Suprapubic skin (tissue), 4 donors: ENCODE data around the gene RBMS3. TPM values are rescaled to one million over a fixed set of nuclear protein-coding genes. Genes with fewer than 3 reads are reported as not detected.

Experiments
- DNase-seq, 2 donors: peaks; one replicate each; pipeline ENCODE4 v3.0.0-alpha.2; 2019; ENCODE audit warnings: low spot score in 2 of 2
- H3K27ac ChIP-seq: fragments of 200-600 bp; sonication (generic); one replicate; pipeline ENCODE4 v1.5.1; 2019
- H3K27me3 ChIP-seq: fragments of 200-600 bp; sonication (generic); one replicate; pipeline ENCODE4 v1.5.1; 2019
- H3K36me3 ChIP-seq: fragments of 200-600 bp; sonication (generic); one replicate; pipeline ENCODE4 v1.5.1; 2019
- H3K4me1 ChIP-seq: fragments of 200-600 bp; sonication (generic); one replicate; pipeline ENCODE4 v1.5.1; 2019
- H3K4me3 ChIP-seq: fragments of 200-600 bp; sonication (generic); one replicate; pipeline ENCODE4 v1.5.1; 2019; ENCODE audit warnings: mild to moderate bottlenecking
- H3K9me3 ChIP-seq: fragments of 200-600 bp; sonication (generic); one replicate; pipeline ENCODE4 v1.5.1; 2019
- CTCF ChIP-seq, 2 donors: fragments of 200-600 bp in 1 of 2; fragments of 450-650 bp in 1 of 2; sonication (generic) in 1 of 2; IDR thresholded peaks; one replicate each; pipeline ENCODE4 v1.5.1; 2016 to 2019; ENCODE audit warnings: antibody characterized with exemption in 2 of 2, mild to moderate bottlenecking in 1 of 2, moderate library complexity in 1 of 2
- EP300 ChIP-seq: sonication (generic); formaldehyde crosslinking; IDR thresholded peaks from one replicate; pipeline ENCODE4 v1.6.1; 2017; ENCODE audit warnings: antibody characterized with exemption
- POLR2A ChIP-seq, 2 donors: fragments of 450-650 bp; IDR thresholded peaks; one replicate each; pipeline ENCODE4 v1.6.1; 2017; ENCODE audit warnings: antibody characterized with exemption in 2 of 2, mild to moderate bottlenecking in 2 of 2, moderate library complexity in 2 of 2
- POLR2AphosphoS5 ChIP-seq, 3 donors: sonication (generic); formaldehyde crosslinking; IDR thresholded peaks; one replicate each; pipeline ENCODE4 v1.6.1; 2017; ENCODE audit warnings: antibody characterized with exemption in 3 of 3
- WGBS: methylation state at CpG from one replicate; pipeline ENCODE4 v1.1.5; 2018; 5-methylcytosine and 5-hydroxymethylcytosine counted together
- total RNA-seq, 4 donors: library from RNA; depleted of rRNA; stranded (reverse); fragments of >200 nt; gene quantifications; one replicate each; pipeline ENCODE4 v1.1.0, GENCODE V29; 2016

The RBMS3 gene
- total RNA-seq, 4 donors from 2014 or later, result 7.7 to 23.4 (median 11.9) TPM

GRCh38 chr3:29525254-29525881 lies 244.5 kb downstream of the RBMS3 start:
- TF ChIP-seq POLR2AphosphoS5 (IDR thresholded peaks at IDR 0.05) (peak in 2 of 3 donors; percentile 35 to 76), EP300 (no peak), POLR2A (IDR thresholded peaks at IDR 0.05) (no peak), CTCF (IDR thresholded peaks at IDR 0.05) (no peak)
- Histone ChIP-seq H3K27ac (peak overlapping the region; percentile 51), H3K4me1 (peaks cover 16% of the 10 kb centered on the region), H3K36me3 (no peaks in the 10 kb centered on the region), H3K9me3 (no peaks in the 10 kb centered on the region), H3K27me3 (no peaks in the 10 kb centered on the region), H3K4me3 (no peak overlapping the region)
- peak; percentile 75 to 83 for DNase-seq
- WGBS, result 34% methylated on average over 1 of the region's 1 CpG

GRCh38 chr3:29527246-29527645 lies 246.4 kb downstream of the RBMS3 start:
- no peak overlapping the region for H3K4me3 ChIP-seq
- TF ChIP-seq POLR2A (IDR thresholded peaks at IDR 0.05), result no peak
- no peak for TF ChIP-seq EP300
- TF ChIP-seq POLR2AphosphoS5 (IDR thresholded peaks at IDR 0.05), result no peak
- TF ChIP-seq CTCF (IDR thresholded peaks at IDR 0.05), result no peak
- H3K27ac ChIP-seq, result no peak overlapping the region
- H3K36me3 ChIP-seq, result no peaks in the 10 kb centered on the region
- H3K9me3 ChIP-seq, result no peaks in the 10 kb centered on the region
- DNase-seq, result no peak
- H3K27me3 ChIP-seq, result no peaks in the 10 kb centered on the region
- WGBS, result 71% methylated on average over 1 of the region's 1 CpG
- H3K4me1 ChIP-seq, result peaks cover 16% of the 10 kb centered on the region

- TF ChIP-seq POLR2AphosphoS5 (IDR thresholded peaks at IDR 0.05), result no peak
- DNase-seq, result no peak
- H3K9me3 ChIP-seq, result no peaks in the 10 kb centered on the region
- no peak overlapping the region for H3K4me3 ChIP-seq
- WGBS, result 62% methylated on average over 4 of the region's 4 CpGs
- H3K27me3 ChIP-seq, result no peaks in the 10 kb centered on the region
- H3K4me1 ChIP-seq, result no peaks in the 10 kb centered on the region
- no peaks in the 10 kb centered on the region for H3K36me3 ChIP-seq
- no peak overlapping the region for H3K27ac ChIP-seq
These were observed 250.8 kb downstream of the RBMS3 start for GRCh38 chr3:29531644-29532043.

GRCh38 chr3:29532473-29532872 lies 251.6 kb downstream of the RBMS3 start:
- H3K27me3 ChIP-seq, result no peaks in the 10 kb centered on the region
- H3K4me1 ChIP-seq, result no peaks in the 10 kb centered on the region
- TF ChIP-seq EP300 (no peak), POLR2A (IDR thresholded peaks at IDR 0.05) (no peak), CTCF (IDR thresholded peaks at IDR 0.05) (no peak)
- no peak overlapping the region for H3K4me3 ChIP-seq
- no peak overlapping the region for H3K27ac ChIP-seq
- 66% methylated on average over 4 of the region's 4 CpGs for WGBS
- DNase-seq, result no peak
- H3K36me3 ChIP-seq, result no peaks in the 10 kb centered on the region
- H3K9me3 ChIP-seq, result no peaks in the 10 kb centered on the region

- DNase-seq, result no peak
These were observed 253.1 kb downstream of the RBMS3 start for GRCh38 chr3:29534006-29534405.

More at GRCh38 chr3:29534006-29534405, 253.1 kb downstream of the RBMS3 start:
- H3K27me3 ChIP-seq, result no peaks in the 10 kb centered on the region
- 87% methylated on average over 3 of the region's 3 CpGs for WGBS
- no peak overlapping the region for H3K27ac ChIP-seq
- no peaks in the 10 kb centered on the region for H3K36me3 ChIP-seq
- no peaks in the 10 kb centered on the region for H3K9me3 ChIP-seq
- H3K4me3 ChIP-seq, result no peak overlapping the region
- TF ChIP-seq POLR2A (IDR thresholded peaks at IDR 0.05) (no peak), CTCF (IDR thresholded peaks at IDR 0.05) (no peak), POLR2AphosphoS5 (IDR thresholded peaks at IDR 0.05) (no peak), EP300 (no peak)
- H3K4me1 ChIP-seq, result peaks cover 13% of the 10 kb centered on the region
